Epithelial cell of proximal tubule (primary cell): ENCODE results near the gene ISG15. TPM values are rescaled to one million over a fixed set of nuclear protein-coding genes. Genes with fewer than 3 reads are reported as not detected.

Experiments used
- DNase-seq: peaks from one replicate; pipeline ENCODE4 v3.0.0-alpha.2; 2011; ENCODE audit warnings: low read depth
- H3K4me3 ChIP-seq: 2 replicates; pipeline ENCODE4 v1.5.1; 2011; ENCODE audit warnings: low read depth, mild to moderate bottlenecking, low read length
- CTCF ChIP-seq: conservative IDR thresholded peaks from 2 replicates; pipeline ENCODE4 v1.5.1; 2012; ENCODE audit warnings: low read depth, mild to moderate bottlenecking, low read length
- total RNA-seq: library from RNA; depleted of rRNA; stranded (reverse); fragments of >200 nt; gene quantifications from 2 replicates; pipeline ENCODE4 v1.2.3, GENCODE V29; 2015

ISG15 gene
- total RNA-seq, 1 donor from 2014 or later: 75.6 TPM

DNA sequence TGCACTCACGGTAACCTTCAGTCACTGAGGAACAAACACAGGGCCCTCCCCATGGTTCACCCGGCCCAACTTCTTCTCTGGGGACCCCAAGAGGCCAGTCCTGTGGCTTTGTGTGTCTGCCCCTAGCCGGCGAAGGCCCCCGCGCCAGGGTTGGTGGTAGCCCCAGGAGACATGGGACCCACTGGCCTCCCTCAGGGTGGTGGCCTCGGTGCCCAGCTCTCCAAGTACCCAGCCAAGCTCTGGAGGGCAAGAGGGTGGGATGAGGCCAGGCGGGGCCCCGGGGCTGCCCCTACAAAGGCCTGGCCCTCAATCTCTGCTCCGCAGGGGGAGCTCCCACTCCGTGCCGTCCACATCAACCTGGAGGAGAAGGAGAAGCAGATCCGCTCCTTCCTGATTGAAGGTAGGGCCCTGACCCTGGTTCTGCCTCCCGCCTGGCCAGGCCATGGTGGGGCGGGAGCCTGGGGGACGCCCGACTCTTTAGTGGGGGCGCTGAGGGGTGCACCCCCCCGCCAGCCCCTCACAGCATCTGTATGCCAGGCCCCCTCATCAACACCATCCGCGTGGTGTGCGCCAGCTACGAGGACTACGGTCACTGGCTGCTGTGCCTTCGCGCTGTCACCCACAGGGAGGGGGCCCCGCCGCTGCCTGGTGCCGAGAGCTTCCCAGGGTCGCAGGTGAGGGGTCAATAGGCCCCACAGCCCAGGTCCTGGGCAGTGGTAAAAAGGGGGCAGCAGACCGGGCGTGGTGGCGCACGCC lies 41.4 kb upstream of the ISG15 start:
- no peak for TF ChIP-seq CTCF
- DNase-seq: no peak
- H3K4me3 ChIP-seq: no peak overlapping the region

- no peak for TF ChIP-seq CTCF
- H3K4me3 ChIP-seq: no peak overlapping the region
- DNase-seq: no peak
These were observed 40.4 kb upstream of the ISG15 start for GRCh38 chr1:972726-973458.

DNA sequence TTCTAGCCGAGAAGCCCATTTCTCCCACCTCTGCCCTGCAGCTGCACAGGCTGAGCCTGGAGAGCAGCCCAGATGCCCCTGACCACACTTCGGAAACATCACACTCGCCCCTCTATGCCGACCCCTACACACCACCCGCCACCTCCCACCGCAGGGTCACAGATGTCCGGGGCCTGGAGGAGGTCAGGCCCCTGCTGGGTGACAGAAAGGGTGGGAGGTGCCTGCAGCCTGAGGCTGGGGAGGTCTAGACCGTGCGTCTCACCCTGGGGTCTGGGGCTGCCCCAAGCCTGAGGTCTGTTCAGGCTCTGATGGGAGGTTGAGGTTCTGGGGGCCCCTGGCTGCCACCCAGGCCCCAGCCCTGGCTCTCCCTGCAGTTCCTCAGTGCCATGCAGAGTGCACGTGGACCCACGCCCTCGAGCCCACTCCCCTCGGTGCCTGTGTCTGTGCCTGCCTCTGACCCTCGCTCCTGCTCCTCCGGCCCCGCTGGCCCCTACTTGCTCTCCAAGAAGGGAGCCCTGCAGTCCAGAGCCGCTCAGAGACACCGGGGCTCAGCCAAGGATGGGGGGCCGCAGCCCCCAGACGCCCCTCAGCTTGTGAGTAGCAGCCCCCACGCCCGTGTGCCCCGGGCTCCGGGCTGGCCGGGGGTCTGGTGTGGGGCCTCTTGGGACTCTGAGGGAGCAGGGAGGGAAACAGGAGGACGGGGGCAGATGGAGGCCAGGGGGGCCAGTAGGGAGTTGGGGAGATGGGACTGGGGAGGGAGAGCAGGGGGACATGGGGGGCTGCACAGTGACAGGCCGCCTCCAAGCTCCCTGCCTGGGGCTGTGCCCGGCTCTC lies 39.6 kb upstream of the ISG15 start:
- no peak for TF ChIP-seq CTCF
- DNase-seq: no peak
- H3K4me3 ChIP-seq: no peak overlapping the region

- no peak overlapping the region for H3K4me3 ChIP-seq
- TF ChIP-seq CTCF: no peak
- no peak for DNase-seq
These were observed 39.0 kb upstream of the ISG15 start for GRCh38 chr1:974293-974640.

DNA sequence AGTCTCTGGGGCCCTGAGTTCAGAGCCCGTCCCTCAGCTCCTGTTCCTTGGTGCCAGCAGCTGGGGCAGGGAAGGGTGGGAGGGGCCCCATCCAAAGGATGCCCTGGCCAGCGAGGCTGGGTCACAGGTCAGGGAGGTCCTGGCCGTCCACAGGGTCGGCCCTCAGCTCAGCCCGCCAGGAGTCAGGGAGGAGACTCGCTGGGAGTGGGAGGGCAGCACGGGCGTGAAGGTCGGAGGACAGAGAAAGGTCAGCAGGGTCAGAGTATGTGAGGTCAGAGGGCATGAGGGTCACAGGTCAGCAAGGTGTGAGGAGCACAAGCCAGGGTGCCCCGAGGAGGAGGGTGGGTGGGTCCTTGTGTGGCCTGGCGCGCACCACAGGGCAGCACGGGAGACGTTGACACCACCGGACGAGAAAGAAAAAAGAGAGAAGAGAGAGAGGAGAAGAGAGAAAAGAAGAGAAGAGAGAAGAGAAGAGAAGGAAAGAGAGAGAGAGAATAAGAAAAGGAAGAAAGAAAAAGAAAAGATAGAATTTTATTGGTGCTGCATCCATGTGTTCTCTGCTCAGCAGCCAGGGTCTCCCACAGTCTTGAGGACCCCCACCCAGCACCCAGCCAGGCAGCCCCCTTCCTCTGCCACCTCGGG lies 38.5 kb upstream of the ISG15 start:
- TF ChIP-seq CTCF: no peak
- DNase-seq: no peak
- no peak overlapping the region for H3K4me3 ChIP-seq

- no peak overlapping the region for H3K4me3 ChIP-seq
- no peak for TF ChIP-seq CTCF
- no peak for DNase-seq
These were observed 37.9 kb upstream of the ISG15 start for GRCh38 chr1:975365-975764.
